NB4 (cell line): ENCODE measurements around the gene IL36B.

ENCODE experiments used
- MYC ChIP-seq: IDR thresholded peaks from 2 replicates; pipeline ENCODE4 v1.6.1; 2011; ENCODE audit warnings: low read depth, low read length
- POLR2A ChIP-seq: IDR thresholded peaks from 2 replicates; pipeline ENCODE4 v1.6.1; 2011; ENCODE audit warnings: mild to moderate bottlenecking; ENCODE audit not compliant: insufficient read length; ENCODE audit errors: extremely low read depth
- TF ChIP-seq, protein P1 (sequence below): IDR thresholded peaks from one replicate; pipeline ENCODE4 v1.5.1; 2012; ENCODE audit warnings: low read depth, low read length
- TF ChIP-seq, protein P2 (sequence below): IDR thresholded peaks from 2 replicates; pipeline ENCODE4 v1.6.1; 2011; ENCODE audit warnings: low read depth, low read length

DNA sequence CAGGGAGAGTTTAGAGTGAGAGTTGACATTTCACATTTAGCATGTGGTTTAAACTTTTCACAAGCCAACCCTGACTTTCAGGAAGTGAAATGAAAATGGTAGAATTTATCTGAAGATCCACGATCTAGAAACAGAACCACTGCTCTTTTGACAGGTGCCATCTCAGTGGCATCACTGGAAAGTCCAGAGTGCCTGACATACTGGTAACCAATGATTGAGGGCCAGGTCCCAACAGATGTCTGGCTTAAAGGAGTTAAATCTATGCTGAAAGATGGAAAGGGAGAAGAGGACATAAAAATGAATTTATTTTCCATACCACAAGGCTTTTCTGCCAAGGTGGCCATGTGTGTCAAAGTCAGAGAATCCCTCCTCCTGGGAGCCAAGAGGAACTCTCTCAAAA is 72.1 kb downstream of the IL36B start:
- TF ChIP-seq, protein P1, sequence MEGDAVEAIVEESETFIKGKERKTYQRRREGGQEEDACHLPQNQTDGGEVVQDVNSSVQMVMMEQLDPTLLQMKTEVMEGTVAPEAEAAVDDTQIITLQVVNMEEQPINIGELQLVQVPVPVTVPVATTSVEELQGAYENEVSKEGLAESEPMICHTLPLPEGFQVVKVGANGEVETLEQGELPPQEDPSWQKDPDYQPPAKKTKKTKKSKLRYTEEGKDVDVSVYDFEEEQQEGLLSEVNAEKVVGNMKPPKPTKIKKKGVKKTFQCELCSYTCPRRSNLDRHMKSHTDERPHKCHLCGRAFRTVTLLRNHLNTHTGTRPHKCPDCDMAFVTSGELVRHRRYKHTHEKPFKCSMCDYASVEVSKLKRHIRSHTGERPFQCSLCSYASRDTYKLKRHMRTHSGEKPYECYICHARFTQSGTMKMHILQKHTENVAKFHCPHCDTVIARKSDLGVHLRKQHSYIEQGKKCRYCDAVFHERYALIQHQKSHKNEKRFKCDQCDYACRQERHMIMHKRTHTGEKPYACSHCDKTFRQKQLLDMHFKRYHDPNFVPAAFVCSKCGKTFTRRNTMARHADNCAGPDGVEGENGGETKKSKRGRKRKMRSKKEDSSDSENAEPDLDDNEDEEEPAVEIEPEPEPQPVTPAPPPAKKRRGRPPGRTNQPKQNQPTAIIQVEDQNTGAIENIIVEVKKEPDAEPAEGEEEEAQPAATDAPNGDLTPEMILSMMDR = no peak
- TF ChIP-seq, protein P2, sequence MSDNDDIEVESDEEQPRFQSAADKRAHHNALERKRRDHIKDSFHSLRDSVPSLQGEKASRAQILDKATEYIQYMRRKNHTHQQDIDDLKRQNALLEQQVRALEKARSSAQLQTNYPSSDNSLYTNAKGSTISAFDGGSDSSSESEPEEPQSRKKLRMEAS = no peak
- no peak for TF ChIP-seq POLR2A
- no peak for TF ChIP-seq MYC
